GM12873 (cell line): ENCODE results near the gene RNASEH2C.

Experiments
- CTCF ChIP-seq: IDR thresholded peaks from 2 replicates; pipeline ENCODE4 v1.5.1; 2012; ENCODE audit warnings: low read depth, mild to moderate bottlenecking, moderate library complexity, low read length, control low read depth; ENCODE audit not compliant: insufficient read depth; ENCODE audit errors: missing control alignments

The RNASEH2C gene

DNA sequence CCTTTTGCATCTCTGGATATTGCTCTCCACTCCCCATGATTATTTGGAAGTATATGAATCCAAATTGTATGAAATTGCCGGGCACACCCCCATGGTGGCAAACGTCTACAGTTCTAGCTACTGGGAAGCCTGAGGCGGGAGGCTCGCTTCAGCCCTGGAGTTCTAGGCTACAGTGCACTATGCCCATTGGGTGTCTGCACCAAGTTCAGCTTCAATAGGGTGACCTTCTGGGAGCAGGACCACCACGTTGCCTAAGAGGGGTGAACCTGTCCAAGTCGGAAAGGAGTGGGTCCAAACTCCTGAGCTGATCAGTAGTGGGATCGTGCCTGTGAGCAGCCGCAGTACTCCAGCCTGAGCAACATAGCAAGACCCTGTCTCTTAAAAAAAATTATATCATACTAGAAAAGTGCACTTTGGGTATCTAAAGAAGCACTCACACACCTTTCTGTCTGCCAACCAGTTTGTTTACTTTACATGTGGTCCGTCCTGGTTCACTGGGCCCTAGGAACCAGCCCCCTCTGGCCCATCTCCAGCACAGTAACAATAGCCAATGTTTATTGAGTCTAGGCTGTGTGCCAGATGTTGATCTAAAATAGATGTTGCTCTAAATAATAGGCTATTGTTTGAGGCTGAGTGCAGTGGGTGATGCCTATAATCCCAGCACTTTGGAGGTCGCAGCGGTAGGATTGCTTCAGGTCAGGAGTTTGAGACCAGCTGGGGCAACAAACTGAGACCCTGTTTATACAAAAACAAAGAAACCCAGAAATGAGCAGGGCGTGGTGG is 24.9 kb downstream of the RNASEH2C start:
- no peak for TF ChIP-seq CTCF

DNA sequence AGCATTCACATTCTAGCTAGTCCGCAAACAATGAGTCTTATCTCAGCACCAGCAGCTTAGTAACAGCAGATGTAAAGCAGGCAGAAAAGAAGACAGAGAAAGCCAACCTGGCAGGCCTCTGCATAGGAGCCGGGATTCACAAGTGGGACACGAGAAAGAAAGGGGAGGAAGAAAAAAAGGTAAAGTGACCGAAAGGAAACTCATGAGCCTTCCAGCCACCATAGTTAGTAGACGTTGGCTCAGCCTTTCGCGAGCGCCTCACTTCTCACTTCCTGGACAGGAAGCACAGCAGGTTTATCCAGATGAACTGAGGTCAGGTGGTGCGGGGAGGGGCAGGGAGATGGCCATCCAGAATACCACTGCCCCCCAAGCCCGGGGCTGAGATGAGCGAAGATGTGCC is 28.2 kb downstream of the RNASEH2C start:
- TF ChIP-seq CTCF = no peak

DNA sequence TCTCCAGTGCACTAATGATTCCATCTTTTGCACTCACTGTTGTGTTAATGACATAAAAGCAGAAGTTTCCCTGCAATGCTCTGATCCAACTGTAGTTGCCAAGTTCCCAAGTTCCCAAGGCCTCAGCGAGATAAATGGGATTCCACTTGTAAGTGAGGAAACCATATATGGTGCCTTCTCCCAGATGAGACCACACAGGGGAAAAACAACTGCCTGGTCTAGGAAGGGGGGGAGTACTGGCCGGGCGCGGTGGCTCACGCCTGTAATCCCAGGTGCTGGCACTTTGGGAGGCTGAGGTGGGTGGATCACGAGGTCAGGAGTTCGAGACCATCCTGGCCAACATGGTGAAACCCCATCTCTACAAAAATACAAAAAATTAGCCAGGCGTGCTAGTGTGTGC is 34.6 kb downstream of the RNASEH2C start:
- no peak for TF ChIP-seq CTCF

DNA sequence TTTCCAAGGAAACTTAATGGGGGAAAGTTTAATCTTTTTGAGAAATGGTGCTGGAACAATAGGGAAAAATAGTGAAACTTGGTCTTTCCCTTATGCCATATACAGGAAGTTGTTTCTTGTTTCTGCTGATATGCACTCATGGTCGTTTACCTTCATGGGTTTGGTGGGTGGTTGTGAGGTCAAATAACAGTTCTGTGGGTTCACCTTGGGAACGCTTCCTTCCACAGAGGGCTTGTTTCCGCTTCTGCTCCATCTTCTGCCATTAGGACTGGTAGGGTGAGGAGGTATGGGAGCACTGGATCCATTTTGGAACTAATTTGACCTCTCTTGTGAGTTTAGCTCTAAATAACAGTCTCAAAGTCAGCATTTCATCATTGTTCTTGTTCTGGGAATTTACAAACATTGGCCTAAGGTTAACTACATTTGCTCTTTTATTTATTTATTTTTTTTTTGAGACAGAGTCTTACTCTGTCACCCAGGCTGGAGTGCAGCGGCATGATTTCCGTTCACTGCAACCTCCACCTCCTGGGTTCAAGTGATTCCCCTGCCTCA is 40.3 kb downstream of the RNASEH2C start:
- no peak for TF ChIP-seq CTCF

- no peak for TF ChIP-seq CTCF
These were observed 47.6 kb downstream of the RNASEH2C start for GRCh38 chr11:65672982-65673381.

DNA sequence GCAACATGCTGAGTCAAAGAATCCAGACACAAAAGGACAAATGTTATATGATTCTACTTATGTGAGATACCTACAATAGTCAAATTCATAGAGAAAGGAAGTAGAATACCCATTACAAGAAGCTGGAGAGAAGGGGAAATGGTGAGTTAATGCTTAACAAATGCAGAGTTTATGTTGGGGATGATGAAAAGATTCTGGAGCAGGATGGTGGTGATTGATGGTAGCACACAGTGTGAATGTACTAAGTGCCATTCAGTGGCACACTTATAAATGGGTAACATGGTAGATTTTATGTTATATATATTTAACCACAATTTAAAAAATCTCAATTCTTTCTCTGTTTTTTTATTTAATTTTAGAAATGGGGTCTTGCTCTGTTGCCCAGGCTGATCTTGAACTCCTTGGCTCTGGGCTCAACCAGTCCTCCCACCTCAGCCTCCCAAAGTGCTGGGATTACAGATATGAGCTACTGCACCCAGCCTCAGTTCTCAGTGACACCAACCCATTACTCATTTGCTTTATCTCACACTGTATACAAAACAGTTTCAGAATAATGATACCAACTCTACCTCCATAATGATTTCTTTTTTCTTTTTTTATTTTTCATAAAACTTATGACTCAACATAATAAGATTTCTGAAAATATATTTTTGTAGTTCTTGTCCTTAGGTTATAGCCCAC is 48.3 kb downstream of the RNASEH2C start:
- no peak for TF ChIP-seq CTCF
